HL-60 (cell line): ENCODE data around the gene GAK.

Experiments used
- DNase-seq, 2 experiments: peaks; one replicate each; pipeline ENCODE4 v3.0.0-alpha.2; 2010 to 2020; ENCODE audit warnings: low read depth in 1 of 2, low spot score in 1 of 2
- H3K27ac ChIP-seq: fragments of 250-450 bp; sonication (Bioruptor Pico); replicated peaks from 2 replicates; pipeline ENCODE4 v1.5.1; 2020; ENCODE audit warnings: mild to moderate bottlenecking, moderate library complexity
- H3K27me3 ChIP-seq: fragments of 250-450 bp; sonication (Bioruptor Pico); 2 replicates; pipeline ENCODE4 v1.5.1; 2021; ENCODE audit warnings: mild to moderate bottlenecking, moderate library complexity; ENCODE audit not compliant: insufficient read depth, poor library complexity, severe bottlenecking
- H3K4me3 ChIP-seq: replicated peaks from 2 replicates; pipeline ENCODE4 v1.5.1; 2011; ENCODE audit warnings: mild to moderate bottlenecking, control low read depth, low read length; ENCODE audit not compliant: insufficient read depth
- CTCF ChIP-seq: IDR thresholded peaks from one replicate; pipeline ENCODE4 v1.5.1; 2011; ENCODE audit warnings: low read length, control low read depth, inconsistent platforms; ENCODE audit not compliant: insufficient read depth
- GABPA ChIP-seq: IDR thresholded peaks from 2 replicates; pipeline ENCODE4 v1.6.1; 2012; ENCODE audit warnings: low read depth
- POLR2AphosphoS5 ChIP-seq: IDR thresholded peaks from 2 replicates; pipeline ENCODE4 v1.6.1; 2012; ENCODE audit warnings: low read depth
- REST ChIP-seq: IDR thresholded peaks from 2 replicates; pipeline ENCODE4 v1.6.1; 2012; ENCODE audit warnings: low read depth; ENCODE audit not compliant: insufficient replicate concordance
- SPI1 ChIP-seq: IDR thresholded peaks from 2 replicates; pipeline ENCODE4 v1.6.1; 2012; ENCODE audit warnings: low read depth, mild to moderate bottlenecking, borderline replicate concordance

GAK gene

GRCh38 chr4:883377-884095 lies 48.6 kb downstream of the GAK start:
- Histone ChIP-seq H3K27me3 (no peaks in the 10 kb centered on the region), H3K27ac (no peak overlapping the region), H3K4me3 (no peak overlapping the region)
- TF ChIP-seq CTCF (no peak), POLR2AphosphoS5 (no peak), SPI1 (no peak), REST (no peak), GABPA (no peak)
- no peak for DNase-seq

- no peak overlapping the region for H3K4me3 ChIP-seq
- no peak for DNase-seq
- no peak for TF ChIP-seq POLR2AphosphoS5
- no peak for TF ChIP-seq CTCF
- TF ChIP-seq GABPA = no peak
- no peak for TF ChIP-seq SPI1
- no peak for TF ChIP-seq REST
- H3K27ac ChIP-seq = no peak overlapping the region
- no peaks in the 10 kb centered on the region for H3K27me3 ChIP-seq
Measured at GRCh38 chr4:882646-883045, 49.5 kb downstream of the GAK start.

GRCh38 chr4:881709-882108 lies 50.4 kb downstream of the GAK start:
- no peak for DNase-seq
- Histone ChIP-seq H3K27ac (no peak overlapping the region), H3K4me3 (no peak overlapping the region), H3K27me3 (no peaks in the 10 kb centered on the region)
- TF ChIP-seq POLR2AphosphoS5 (no peak), GABPA (no peak), CTCF (no peak), REST (no peak), SPI1 (no peak)
